ENCODE measurements around the gene TMEM179.

- TF ChIP-seq, protein P1, sequence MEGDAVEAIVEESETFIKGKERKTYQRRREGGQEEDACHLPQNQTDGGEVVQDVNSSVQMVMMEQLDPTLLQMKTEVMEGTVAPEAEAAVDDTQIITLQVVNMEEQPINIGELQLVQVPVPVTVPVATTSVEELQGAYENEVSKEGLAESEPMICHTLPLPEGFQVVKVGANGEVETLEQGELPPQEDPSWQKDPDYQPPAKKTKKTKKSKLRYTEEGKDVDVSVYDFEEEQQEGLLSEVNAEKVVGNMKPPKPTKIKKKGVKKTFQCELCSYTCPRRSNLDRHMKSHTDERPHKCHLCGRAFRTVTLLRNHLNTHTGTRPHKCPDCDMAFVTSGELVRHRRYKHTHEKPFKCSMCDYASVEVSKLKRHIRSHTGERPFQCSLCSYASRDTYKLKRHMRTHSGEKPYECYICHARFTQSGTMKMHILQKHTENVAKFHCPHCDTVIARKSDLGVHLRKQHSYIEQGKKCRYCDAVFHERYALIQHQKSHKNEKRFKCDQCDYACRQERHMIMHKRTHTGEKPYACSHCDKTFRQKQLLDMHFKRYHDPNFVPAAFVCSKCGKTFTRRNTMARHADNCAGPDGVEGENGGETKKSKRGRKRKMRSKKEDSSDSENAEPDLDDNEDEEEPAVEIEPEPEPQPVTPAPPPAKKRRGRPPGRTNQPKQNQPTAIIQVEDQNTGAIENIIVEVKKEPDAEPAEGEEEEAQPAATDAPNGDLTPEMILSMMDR (IDR thresholded peaks at IDR 0.05): no peak
- TF ChIP-seq POLR2A (IDR thresholded peaks at IDR 0.05) (no peak), POLR2AphosphoS5 (IDR thresholded peaks at IDR 0.05) (no peak)
Observed at GRCh38 chr14:104559804-104560585, 44.6 kb downstream of the TMEM179 start.

All from upper lobe of left lung (tissue), 4 donors.